LNCAP (cell line): ENCODE results near the gene ZNF862.

Experiments used
- CTCF ChIP-seq: fragments of 450-650 bp; IDR thresholded peaks from 2 replicates; pipeline ENCODE4 v1.5.1; 2017; ENCODE audit warnings: mild to moderate bottlenecking

Gene ZNF862

GRCh38 chr7:149822353-149822943, 15.7 kb upstream of the ZNF862 start:
- no peak for TF ChIP-seq CTCF

GRCh38 chr7:149823191-149823630, 15.0 kb upstream of the ZNF862 start:
- TF ChIP-seq CTCF, result no peak

GRCh38 chr7:149823631-149824199, 14.5 kb upstream of the ZNF862 start:
- TF ChIP-seq CTCF, result no peak

- TF ChIP-seq CTCF, result no peak
Observed at GRCh38 chr7:149824301-149824741, 13.9 kb upstream of the ZNF862 start.

GRCh38 chr7:149824748-149825566, 13.2 kb upstream of the ZNF862 start:
- no peak for TF ChIP-seq CTCF

GRCh38 chr7:149825567-149826343, 12.4 kb upstream of the ZNF862 start:
- TF ChIP-seq CTCF, result no peak

GRCh38 chr7:149826344-149827088, 11.7 kb upstream of the ZNF862 start:
- TF ChIP-seq CTCF, result no peak
